ENCODE data around the gene SLC4A1AP. TPM values are rescaled to one million over a fixed set of nuclear protein-coding genes. Genes with fewer than 3 reads are reported as not detected.

SLC4A1AP gene
- total RNA-seq, 1 experiment from 2014 or later: 22.8 TPM

Other genes starting within 250 kb of the SLC4A1AP start
- gene NRBP1, start 235.3 kb upstream of the SLC4A1AP start, total RNA-seq (2014; rRNA removed; shearing (Covaris generic)): 150 and 162 TPM in 2 replicates
- 9.0 and 13.4 TPM in 2 replicates for gene KRTCAP3, start 221.5 kb upstream of the SLC4A1AP start, total RNA-seq (2014; rRNA removed; shearing (Covaris generic))
- gene IFT172, start 174.1 kb upstream of the SLC4A1AP start, total RNA-seq (2014; rRNA removed; shearing (Covaris generic)): 9.8 and 14.2 TPM in 2 replicates
- gene FNDC4, start 168.7 kb upstream of the SLC4A1AP start, total RNA-seq (2014; rRNA removed; shearing (Covaris generic)): 7.4 and 9.7 TPM in 2 replicates
- 0.07 TPM in 1 of 2 replicates, not detected in the other for gene GCKR, start 167.1 kb upstream of the SLC4A1AP start, total RNA-seq (2014; rRNA removed; shearing (Covaris generic))
- gene ZNF512, start 80.8 kb upstream of the SLC4A1AP start, total RNA-seq (2014; rRNA removed; shearing (Covaris generic)): 33.4 and 37.6 TPM in 2 replicates
- 2.3 and 3.1 TPM in 2 replicates for gene CCDC121, start 34.9 kb upstream of the SLC4A1AP start, total RNA-seq (2014; rRNA removed; shearing (Covaris generic))
- gene GPN1, start 34.8 kb upstream of the SLC4A1AP start, total RNA-seq (2014; rRNA removed; shearing (Covaris generic)): 39.2 and 41.7 TPM in 2 replicates
- 26.6 and 29.3 TPM in 2 replicates for gene SUPT7L, start 275 bp upstream of the SLC4A1AP start, total RNA-seq (2014; rRNA removed; shearing (Covaris generic))
- 76.5 and 81.9 TPM in 2 replicates for gene MRPL33, start 107.8 kb downstream of the SLC4A1AP start, total RNA-seq (2014; rRNA removed; shearing (Covaris generic))
- gene RBKS, start 226.5 kb downstream of the SLC4A1AP start, total RNA-seq (2014; rRNA removed; shearing (Covaris generic)): 1.1 and 1.7 TPM in 2 replicates
- gene BABAM2, start 226.8 kb downstream of the SLC4A1AP start, total RNA-seq (2014; rRNA removed; shearing (Covaris generic)): 25.3 TPM in 2 replicates

All from H7 (cell line).